Measurements from ENCODE around the gene PLCH2.
A peak's percentile ranks its signal among the peaks of the same experiment; 100 is the strongest.

PLCH2 gene

GRCh38 chr1:2516946-2517345 lies 40.9 kb downstream of the PLCH2 start:
- no peak for DNase-seq

- no peak for DNase-seq
Observed at GRCh38 chr1:2517966-2518365, 41.9 kb downstream of the PLCH2 start.

- DNase-seq: no peak
Observed at GRCh38 chr1:2518528-2518927, 42.4 kb downstream of the PLCH2 start.

GRCh38 chr1:2519029-2519685 lies 43.1 kb downstream of the PLCH2 start:
- no peak for DNase-seq

GRCh38 chr1:2519729-2520128 lies 43.6 kb downstream of the PLCH2 start:
- DNase-seq: no peak

GRCh38 chr1:2520206-2520605 lies 44.1 kb downstream of the PLCH2 start:
- no peak for DNase-seq

GRCh38 chr1:2520806-2521205 lies 44.7 kb downstream of the PLCH2 start:
- DNase-seq: no peak

GRCh38 chr1:2522230-2522629 lies 46.1 kb downstream of the PLCH2 start:
- DNase-seq: no peak

- DNase-seq: no peak
Observed at GRCh38 chr1:2523191-2523890, 47.3 kb downstream of the PLCH2 start.

GRCh38 chr1:2523891-2524609 lies 48.0 kb downstream of the PLCH2 start:
- no peak for DNase-seq

- no peak for DNase-seq
Observed at GRCh38 chr1:2525572-2525919, 49.5 kb downstream of the PLCH2 start.

- DNase-seq: peak; percentile 94
Observed at GRCh38 chr1:2525920-2526823, 50.1 kb downstream of the PLCH2 start, which contains the start of gene PANK4. Gene PANK4 (minus strand): TSS chr1:2526596. CDS start chr1:2526587, 9 bp downstream.

GRCh38 chr1:2526824-2527555 lies 50.9 kb downstream of the PLCH2 start:
- peak; percentile 44 for DNase-seq

- no peak for DNase-seq
Observed at GRCh38 chr1:2527556-2527860, 51.4 kb downstream of the PLCH2 start.

GRCh38 chr1:2528016-2528415 lies 51.9 kb downstream of the PLCH2 start:
- no peak for DNase-seq

GRCh38 chr1:2528611-2528965 lies 52.5 kb downstream of the PLCH2 start:
- no peak for DNase-seq

- DNase-seq: peak; percentile 46
Observed at GRCh38 chr1:2528966-2529783, 53.1 kb downstream of the PLCH2 start.

- no peak for DNase-seq
Observed at GRCh38 chr1:2529784-2530512, 53.9 kb downstream of the PLCH2 start, which contains the start of gene HES5. Gene HES5 (minus strand): TSS chr1:2530263. CDS start chr1:2530164, 99 bp downstream.

- no peak for DNase-seq
Observed at GRCh38 chr1:2530513-2531361, 54.6 kb downstream of the PLCH2 start.
